GM18520 (cell line): ENCODE results near the gene PNPLA3.
A peak's percentile ranks its signal among the peaks of the same experiment; 100 is the strongest.

Experiments used
- ATAC-seq: cut with Tn5 transposase; IDR thresholded peaks from one replicate; pipeline ENCODE4 v1.9.1; 2021; ENCODE audit not compliant: unreplicated experiment

PNPLA3 gene

GRCh38 chr22:43923191-43923590, 414 bp upstream of the PNPLA3 start:
- ATAC-seq: no peak

- ATAC-seq: no peak
These were observed 1.3 kb downstream of the PNPLA3 start for GRCh38 chr22:43924877-43925276.

- no peak for ATAC-seq
These were observed 2.1 kb downstream of the PNPLA3 start for GRCh38 chr22:43925433-43926348.

GRCh38 chr22:43926349-43926710, 2.7 kb downstream of the PNPLA3 start:
- ATAC-seq: no peak

GRCh38 chr22:43928468-43928867, 4.9 kb downstream of the PNPLA3 start:
- ATAC-seq: no peak

GRCh38 chr22:43928908-43929307, 5.3 kb downstream of the PNPLA3 start:
- no peak for ATAC-seq

- no peak for ATAC-seq
These were observed 8.2 kb downstream of the PNPLA3 start for GRCh38 chr22:43931771-43932170.

GRCh38 chr22:43941449-43941848, 17.8 kb downstream of the PNPLA3 start:
- no peak for ATAC-seq

GRCh38 chr22:43944670-43945430, 21.2 kb downstream of the PNPLA3 start:
- no peak for ATAC-seq

- no peak for ATAC-seq
These were observed 22.2 kb downstream of the PNPLA3 start for GRCh38 chr22:43945632-43946383.

GRCh38 chr22:43946384-43946667, 22.7 kb downstream of the PNPLA3 start:
- no peak for ATAC-seq

GRCh38 chr22:43948836-43949406, 25.3 kb downstream of the PNPLA3 start:
- ATAC-seq: no peak

GRCh38 chr22:43951391-43951790, 27.8 kb downstream of the PNPLA3 start:
- no peak for ATAC-seq

GRCh38 chr22:43951966-43952365, 28.4 kb downstream of the PNPLA3 start:
- no peak for ATAC-seq

GRCh38 chr22:43953988-43954785, 30.6 kb downstream of the PNPLA3 start:
- no peak for ATAC-seq

GRCh38 chr22:43955040-43955882, 31.7 kb downstream of the PNPLA3 start, which contains the start of gene SAMM50:
Gene SAMM50, plus strand, starts transcription at chr22:43955442. Its CDS starts 136 bp downstream, at chr22:43955578.
- ATAC-seq: peak; percentile 82

- no peak for ATAC-seq
These were observed 32.5 kb downstream of the PNPLA3 start for GRCh38 chr22:43955883-43956782.

GRCh38 chr22:43956805-43957463, 33.3 kb downstream of the PNPLA3 start:
- no peak for ATAC-seq
